Medulla oblongata (tissue), 1 donor: Measurements from ENCODE around the gene RFPL4A.
A peak's percentile ranks its signal among the peaks of the same experiment; 100 is the strongest.

Experiments used
- DNase-seq: peaks from one replicate; pipeline ENCODE4 v3.0.0-alpha.2; 2015; ENCODE audit errors: extremely low spot score

The RFPL4A gene

DNA sequence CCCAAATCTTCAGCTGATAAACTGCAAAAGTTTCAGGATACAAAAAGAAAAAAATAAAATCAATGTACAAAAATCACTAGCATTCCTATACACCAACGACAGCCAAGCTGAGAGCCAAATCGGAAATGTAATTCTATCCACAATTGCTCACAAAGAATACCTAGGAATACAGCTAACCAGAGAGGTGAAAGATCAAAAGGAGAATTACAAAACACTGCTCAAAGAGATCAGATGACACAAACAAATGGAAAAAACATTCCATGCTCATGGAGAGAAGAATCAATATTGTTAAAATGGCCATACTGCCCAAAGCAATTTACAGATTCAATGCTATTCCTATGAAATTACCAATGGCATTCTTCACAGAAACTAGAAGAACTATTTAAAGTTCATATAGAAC, 43.4 kb downstream of the RFPL4A start:
- no peak for DNase-seq

DNA sequence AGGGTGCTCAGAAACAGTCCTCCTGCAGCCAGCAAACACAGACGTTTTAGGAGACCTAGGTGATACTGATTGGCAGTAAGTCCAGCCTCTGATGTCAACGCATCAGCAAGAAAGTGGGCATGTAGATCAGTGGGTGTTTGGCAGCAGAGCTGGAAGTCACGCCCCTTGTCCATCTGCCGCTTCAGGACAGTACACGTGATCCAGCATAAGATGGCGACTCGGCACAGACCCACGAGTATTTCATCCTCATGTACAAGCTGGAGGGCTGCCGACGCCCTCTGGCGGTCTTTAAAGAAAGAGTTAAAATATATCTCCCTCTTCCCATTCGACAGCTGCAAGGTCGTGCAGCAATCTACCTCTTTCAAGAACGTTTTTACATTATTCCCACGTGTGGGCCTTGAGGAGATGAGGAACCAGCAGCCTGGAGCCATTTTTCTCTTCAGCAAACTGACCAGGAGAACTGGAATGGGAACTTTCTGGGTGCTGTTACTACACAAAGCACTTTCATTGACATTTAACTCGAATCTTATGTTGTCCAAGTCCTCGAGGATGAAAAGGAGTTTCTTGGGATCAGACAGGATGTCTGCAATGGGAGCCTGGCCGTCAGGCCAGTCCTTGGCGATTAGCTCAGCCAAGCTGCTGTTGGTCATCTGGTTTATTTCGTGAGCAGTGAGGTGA, 50.6 kb downstream of the RFPL4A start:
- peak; percentile 50 for DNase-seq

DNA sequence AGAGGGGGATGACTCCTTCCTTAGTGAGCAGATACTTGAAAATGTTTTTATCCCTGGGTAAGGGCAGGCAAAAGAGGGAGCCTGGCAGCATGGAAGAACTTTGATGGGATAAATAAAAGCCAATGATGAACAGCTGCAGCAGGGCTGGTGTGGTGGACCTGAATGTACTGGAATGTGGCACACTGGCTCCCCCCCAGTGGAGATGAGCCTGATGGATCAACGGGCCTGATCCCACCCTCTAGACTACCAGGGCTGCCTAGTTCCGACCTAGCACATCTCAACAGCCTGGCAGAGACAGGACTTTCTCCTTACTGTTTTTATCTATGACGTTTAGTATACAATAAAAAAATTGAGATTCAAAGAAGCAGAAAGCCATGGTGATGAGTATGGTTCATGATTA, 52.4 kb downstream of the RFPL4A start:
- no peak for DNase-seq

DNA sequence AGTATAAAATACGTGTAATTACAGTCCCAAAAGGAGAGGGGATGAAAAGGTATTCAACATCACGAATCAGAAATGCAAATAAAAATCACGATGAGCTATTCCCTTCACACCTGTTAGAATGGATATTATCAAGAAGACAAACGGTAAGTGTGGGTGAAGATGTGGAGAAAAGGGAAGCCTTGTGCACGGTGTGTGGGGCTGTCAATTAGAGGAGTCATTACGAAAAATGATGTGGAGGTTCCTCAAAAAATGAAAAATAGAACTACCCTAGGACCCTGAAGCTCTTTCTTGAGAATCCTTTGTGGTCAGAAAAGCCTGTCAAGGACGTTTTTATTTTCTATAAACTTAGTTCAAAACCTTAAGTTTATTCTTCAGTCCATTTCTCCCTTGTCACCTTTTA, 53.6 kb downstream of the RFPL4A start:
- no peak for DNase-seq
